SK-N-SH (cell line): ENCODE data around the gene REPS2. TPM values are rescaled to one million over a fixed set of nuclear protein-coding genes. Genes with fewer than 3 reads are reported as not detected.

Source experiments
- CTCF ChIA-PET: fragments of 300-600, 350-600 bp; formaldehyde crosslinking; extraction: SDS; loops from one replicate; lab custom pipeline; 2021; lab: Yijun Ruan, JAX
- POLR2A ChIA-PET: fragments of 350-600 bp; sonication (Branson Sonifier 250); formaldehyde crosslinking; extraction: SDS; loops from one replicate; lab custom pipeline; 2020; ENCODE audit warnings: antibody characterized with exemption, inconsistent platforms; lab: Yijun Ruan, JAX
- DNase-seq: peaks from one replicate; pipeline ENCODE4 v3.0.0; 2012
- H2AFZ ChIP-seq: fragments of 200-600 bp; sonication (generic); 2 replicates; pipeline ENCODE4 v1.8.1; 2016; ENCODE audit warnings: antibody characterized with exemption, mild to moderate bottlenecking, low read depth
- H3F3A ChIP-seq: fragments of 200-600 bp; sonication (generic); replicated peaks from 2 replicates; pipeline ENCODE3; 2016; ENCODE audit warnings: antibody characterized with exemption, mild to moderate bottlenecking; ENCODE audit not compliant: insufficient read depth
- H3K27ac ChIP-seq, 2 experiments: fragments of 200-500 bp in 1 of 2; fragments of 200-600 bp in 1 of 2; sonication (Bioruptor generic) in 1 of 2; sonication (generic), shearing (Covaris generic) in 1 of 2; 2 replicates each; pipeline versions ENCODE4 v1.5.1 to v1.6.1; 2014 to 2016; ENCODE audit warnings: low read depth in 2 of 2, inconsistent platforms in 1 of 2, low read length in 1 of 2, mild to moderate bottlenecking in 1 of 2, mixed read lengths in 1 of 2
- H3K27me3 ChIP-seq: fragments of 200-600 bp; sonication (generic), shearing (Covaris generic); 2 replicates; pipeline ENCODE4 v1.6.1; 2016; ENCODE audit warnings: mixed run types; ENCODE audit not compliant: insufficient read depth
- H3K36me3 ChIP-seq, 2 experiments: fragments of 200-500 bp in 1 of 2; fragments of 200-600 bp in 1 of 2; sonication (Bioruptor generic) in 1 of 2; sonication (generic) in 1 of 2; replicated peaks in 1 of 2; 2 replicates each; pipeline versions ENCODE3 to v1.5.1; 2014 to 2016; ENCODE audit warnings: low read length in 1 of 2, mild to moderate bottlenecking in 1 of 2; ENCODE audit not compliant: insufficient read depth in 2 of 2, control insufficient read depth in 1 of 2
- H3K4me1 ChIP-seq, 2 experiments: fragments of 200-500 bp in 1 of 2; fragments of 200-600 bp in 1 of 2; sonication (Bioruptor generic) in 1 of 2; sonication (generic), shearing (Covaris generic) in 1 of 2; 2 replicates each; pipeline versions ENCODE4 v1.5.1 to v1.6.1; 2014 to 2016; ENCODE audit warnings: low read depth in 1 of 2, low read length in 1 of 2, mixed run types in 1 of 2; ENCODE audit not compliant: insufficient read depth in 2 of 2, control insufficient read depth in 1 of 2
- H3K4me2 ChIP-seq: fragments of 200-600 bp; sonication (generic), shearing (Covaris generic); 2 replicates; pipeline ENCODE4 v1.6.1; 2017; ENCODE audit warnings: mixed run types
- H3K4me3 ChIP-seq, 2 experiments: fragments of 200-500 bp in 1 of 2; fragments of 200-600 bp in 1 of 2; sonication (Bioruptor generic) in 1 of 2; sonication (generic), shearing (Covaris generic) in 1 of 2; 2 replicates each; pipeline versions ENCODE4 v1.5.1 to v1.8.1; 2014 to 2016; ENCODE audit warnings: low read depth in 2 of 2, inconsistent platforms in 1 of 2, low read length in 1 of 2, mild to moderate bottlenecking in 1 of 2, mixed read lengths in 1 of 2, moderate library complexity in 1 of 2
- H3K79me2 ChIP-seq: fragments of 200-600 bp; sonication (generic); 2 replicates; pipeline ENCODE4 v1.8.1; 2017; ENCODE audit warnings: mild to moderate bottlenecking; ENCODE audit not compliant: insufficient read depth
- H3K9ac ChIP-seq: fragments of 200-600 bp; sonication (generic); 2 replicates; pipeline ENCODE4 v1.6.1; 2017; ENCODE audit warnings: mixed run types
- H3K9me2 ChIP-seq: fragments of 200-600 bp; sonication (generic); 2 replicates; pipeline ENCODE4 v1.6.1; 2017; ENCODE audit warnings: mixed run types
- H3K9me3 ChIP-seq: fragments of 200-600 bp; sonication (generic); 2 replicates; pipeline ENCODE4 v1.6.1; 2017; ENCODE audit warnings: mixed run types, mild to moderate bottlenecking, moderate library complexity
- H4K20me1 ChIP-seq: fragments of 200-600 bp; sonication (generic); 2 replicates; pipeline ENCODE4 v1.6.1; 2017; ENCODE audit warnings: mild to moderate bottlenecking, mixed run types; ENCODE audit not compliant: insufficient read depth
- ELF1 ChIP-seq: IDR thresholded peaks from 2 replicates; pipeline ENCODE4 v1.4.0; 2012
- EP300 ChIP-seq, 2 experiments: IDR thresholded peaks; 2 replicates each; pipeline versions ENCODE4 v1.4.0 to v1.6.1; 2012; ENCODE audit warnings: borderline replicate concordance in 1 of 2, low read depth in 1 of 2, low read length in 1 of 2
- EZH2phosphoT487 ChIP-seq: fragments of 200-600 bp; sonication (generic); IDR thresholded peaks from 2 replicates; pipeline ENCODE4 v1.6.1; 2017; ENCODE audit warnings: low read depth, mixed run types, mild to moderate bottlenecking, antibody characterized with exemption, moderate library complexity, borderline replicate concordance
- FOXM1 ChIP-seq: IDR thresholded peaks from 2 replicates; pipeline ENCODE4 v1.4.0; 2012; ENCODE audit warnings: low read depth, mild to moderate bottlenecking
- GABPA ChIP-seq: IDR thresholded peaks from 2 replicates; pipeline ENCODE4 v1.4.0; 2012; ENCODE audit warnings: low read depth, mild to moderate bottlenecking
- MEF2A ChIP-seq: IDR thresholded peaks from 2 replicates; pipeline ENCODE4 v1.4.0; 2012; ENCODE audit warnings: low read depth, borderline replicate concordance
- MXI1 ChIP-seq: IDR thresholded peaks from 2 replicates; pipeline ENCODE4 v1.6.1; 2012; ENCODE audit warnings: mild to moderate bottlenecking, low read depth, low read length, improper control_type of control experiment
- RAD21 ChIP-seq: IDR thresholded peaks from 2 replicates; pipeline ENCODE4 v1.6.1; 2012; ENCODE audit warnings: mild to moderate bottlenecking, low read length
- RCOR1 ChIP-seq: fragments of 150-350 bp; IDR thresholded peaks from 2 replicates; pipeline ENCODE4 v1.6.1; 2017; ENCODE audit warnings: antibody characterized with exemption, low read length
- REST ChIP-seq: IDR thresholded peaks from 2 replicates; pipeline ENCODE4 v1.6.1; 2012; ENCODE audit warnings: mild to moderate bottlenecking, low read depth, low read length, moderate library complexity
- RXRA ChIP-seq: IDR thresholded peaks from 2 replicates; pipeline ENCODE4 v1.4.0; 2012; ENCODE audit warnings: low read depth, mild to moderate bottlenecking, borderline replicate concordance
- SMC3 ChIP-seq: IDR thresholded peaks from 2 replicates; pipeline ENCODE4 v1.6.1; 2012; ENCODE audit warnings: low read depth, low read length, improper control_type of control experiment
- TAF1 ChIP-seq: IDR thresholded peaks from 2 replicates; pipeline ENCODE4 v1.6.1; 2012; ENCODE audit warnings: low read depth, mild to moderate bottlenecking, low read length, moderate library complexity, borderline replicate concordance
- TCF12 ChIP-seq: IDR thresholded peaks from 2 replicates; pipeline ENCODE4 v1.4.0; 2012
- TEAD4 ChIP-seq: IDR thresholded peaks from 2 replicates; pipeline ENCODE4 v1.4.0; 2012; ENCODE audit warnings: mild to moderate bottlenecking, borderline replicate concordance; ENCODE audit not compliant: insufficient read depth
- USF1 ChIP-seq: IDR thresholded peaks from 2 replicates; pipeline ENCODE4 v1.4.0; 2012; ENCODE audit warnings: low read depth, borderline replicate concordance
- WGBS: methylation state at CpG from one replicate; pipeline ENCODE4 v1.1.6; 2017; ENCODE audit warnings: low lambda C conversion rate; 5-methylcytosine and 5-hydroxymethylcytosine counted together
- polyA plus RNA-seq, 3 experiments: library from polyadenylated mRNA; depleted of rRNA; stranded (reverse); fragments of >200 nt; gene quantifications; 2 replicates each; pipeline ENCODE4 v1.2.3, GENCODE V29; 2012

REPS2 gene
- polyA plus RNA-seq, 1 of the 3 experiments (the other 2 are of a cell fraction): 0.62 TPM

- ChIA-PET CTCF (no interaction called here), POLR2A (no interaction called here)
Observed at GRCh38 chrX:16914058-16914457, 32.4 kb upstream of the REPS2 start.

More at GRCh38 chrX:16914058-16914457, 32.4 kb upstream of the REPS2 start:
- no peaks in the 10 kb centered on the region for H3K9me2 ChIP-seq
- H3K79me2 ChIP-seq: no peaks in the 10 kb centered on the region
- H3K4me2 ChIP-seq: no peak overlapping the region
- no peaks in the 10 kb centered on the region for H4K20me1 ChIP-seq
- DNase-seq: no peak
- H3K27me3 ChIP-seq: no peaks in the 10 kb centered on the region; the same call in 1 of the 2 replicates
- no peaks in the 10 kb centered on the region for H3K9me3 ChIP-seq
- 36% methylated on average over 3 of the region's 3 CpGs for WGBS
- H3F3A ChIP-seq: no peaks in the 10 kb centered on the region
- H3K9ac ChIP-seq: no peak overlapping the region
- no peaks in the 10 kb centered on the region for H3K36me3 ChIP-seq
- H3K4me1 ChIP-seq: no peaks in the 10 kb centered on the region; a peak in 1 of 4 replicates
- H3K27ac ChIP-seq: no peak overlapping the region
- H2AFZ ChIP-seq: no peak overlapping the region
- no peak overlapping the region for H3K4me3 ChIP-seq
- TF ChIP-seq TCF12 (no peak), FOXM1 (no peak), TEAD4 (no peak), MXI1 (no peak), TAF1 (no peak), REST (no peak), RCOR1 (no peak), RAD21 (no peak), EP300 (IDR thresholded peaks at IDR 0.05; ENCODE audit: borderline replicate concordance in 1 of 2, low read depth in 1 of 2, low read length in 1 of 2) (no peak), ELF1 (no peak), SMC3 (no peak), MEF2A (no peak), USF1 (no peak), GABPA (no peak), EZH2phosphoT487 (no peak), RXRA (no peak)
